PC-9 (cell line): ENCODE results near the gene NVL. TPM values are rescaled to one million over a fixed set of nuclear protein-coding genes. Genes with fewer than 3 reads are reported as not detected.

Experiments
- BruUV-seq: library from RNA; stranded (reverse); fragments of 400-500 nt; replicated peaks from 2 replicates; lab custom pipeline; 2021; lab: Mats Ljungman, UMichigan
- CTCF ChIA-PET: fragments of 300-600 bp; sonication (Branson Sonifier 250); formaldehyde crosslinking; loops from one replicate; lab custom pipeline; 2022; ENCODE audit warnings: antibody characterized with exemption; lab: Charles Lee
- POLR2A ChIA-PET: fragments of 300-600 bp; sonication (Branson Sonifier 250); formaldehyde crosslinking; loops from one replicate; lab custom pipeline; 2022; ENCODE audit warnings: antibody characterized with exemption; ENCODE audit not compliant: unreplicated experiment; lab: Charles Lee
- DNase-seq, 2 experiments: peaks; one replicate each; pipeline versions ENCODE4 v3.0.0 to v3.0.0-alpha.2; 2015 to 2022; ENCODE audit warnings: mixed read lengths in 1 of 2
- H2AFZ ChIP-seq: fragments of 200-600 bp; sonication (generic); 2 replicates; pipeline ENCODE4 v1.8.1; 2017; ENCODE audit warnings: antibody characterized with exemption
- H3F3A ChIP-seq: fragments of 200-600 bp; sonication (generic); 2 replicates; pipeline ENCODE4 v1.8.1; 2017; ENCODE audit warnings: antibody characterized with exemption, mild to moderate bottlenecking, low read depth; ENCODE audit not compliant: insufficient read depth
- H3K27ac ChIP-seq: fragments of 200-600 bp; sonication (generic); 2 replicates; pipeline ENCODE4 v1.6.1; 2016; ENCODE audit warnings: mixed run types
- H3K27me3 ChIP-seq: fragments of 200-600 bp; sonication (generic); 2 replicates; pipeline ENCODE4 v1.6.1; 2016; ENCODE audit warnings: low read depth, mixed run types; ENCODE audit not compliant: insufficient read depth
- H3K36me3 ChIP-seq: fragments of 200-600 bp; sonication (generic); 2 replicates; pipeline ENCODE4 v1.6.1; 2016; ENCODE audit warnings: low read depth, mixed run types
- H3K4me1 ChIP-seq: fragments of 200-600 bp; sonication (generic); replicated peaks from 2 replicates; pipeline ENCODE4 v1.6.1; 2016; ENCODE audit warnings: mixed run types; ENCODE audit not compliant: insufficient read depth
- H3K4me2 ChIP-seq: fragments of 200-600 bp; sonication (generic); 2 replicates; pipeline ENCODE4 v1.6.1; 2017; ENCODE audit warnings: mixed run types
- H3K4me3 ChIP-seq: fragments of 200-600 bp; sonication (generic); 2 replicates; pipeline ENCODE4 v1.6.1; 2016; ENCODE audit warnings: mixed run types
- H3K79me2 ChIP-seq: fragments of 200-600 bp; sonication (generic); 2 replicates; pipeline ENCODE4 v1.6.1; 2017; ENCODE audit warnings: low read depth, mixed run types
- H3K9me2 ChIP-seq: fragments of 200-600 bp; sonication (generic); 2 replicates; pipeline ENCODE4 v1.8.1; 2017; ENCODE audit warnings: mild to moderate bottlenecking; ENCODE audit not compliant: insufficient read depth
- H3K9me3 ChIP-seq: fragments of 200-600 bp; sonication (generic); 2 replicates; pipeline ENCODE4 v1.8.1; 2016; ENCODE audit warnings: low read depth; ENCODE audit not compliant: insufficient read depth
- H4K20me1 ChIP-seq: fragments of 200-600 bp; sonication (generic); 2 replicates; pipeline ENCODE4 v1.8.1; 2017; ENCODE audit not compliant: insufficient read depth
- EZH2 ChIP-seq: fragments of 200-600 bp; sonication (generic); IDR thresholded peaks from 2 replicates; pipeline ENCODE4 v1.8.0; 2017; ENCODE audit warnings: antibody characterized with exemption, low read depth
- intact Hi-C: fragments of 100-400 bp; cut with micrococcal nuclease; formaldehyde crosslinking; loops from one replicate; pipeline ENCODE4 v1.10.0; 2022; ENCODE audit not compliant: unreplicated experiment
- total RNA-seq: library from RNA; stranded (reverse); gene quantifications from 2 replicates; pipeline ENCODE4 v1.2.3, GENCODE V29; 2021
- TF ChIP-seq, protein P1 (sequence below): fragments of 200-600 bp; sonication (generic); conservative IDR thresholded peaks from 2 replicates; pipeline ENCODE4 v1.6.1; 2017; ENCODE audit warnings: mixed run types, antibody characterized with exemption, mild to moderate bottlenecking, moderate library complexity

NVL gene
- total RNA-seq, 1 experiment from 2014 or later = 36.1 TPM

DNA sequence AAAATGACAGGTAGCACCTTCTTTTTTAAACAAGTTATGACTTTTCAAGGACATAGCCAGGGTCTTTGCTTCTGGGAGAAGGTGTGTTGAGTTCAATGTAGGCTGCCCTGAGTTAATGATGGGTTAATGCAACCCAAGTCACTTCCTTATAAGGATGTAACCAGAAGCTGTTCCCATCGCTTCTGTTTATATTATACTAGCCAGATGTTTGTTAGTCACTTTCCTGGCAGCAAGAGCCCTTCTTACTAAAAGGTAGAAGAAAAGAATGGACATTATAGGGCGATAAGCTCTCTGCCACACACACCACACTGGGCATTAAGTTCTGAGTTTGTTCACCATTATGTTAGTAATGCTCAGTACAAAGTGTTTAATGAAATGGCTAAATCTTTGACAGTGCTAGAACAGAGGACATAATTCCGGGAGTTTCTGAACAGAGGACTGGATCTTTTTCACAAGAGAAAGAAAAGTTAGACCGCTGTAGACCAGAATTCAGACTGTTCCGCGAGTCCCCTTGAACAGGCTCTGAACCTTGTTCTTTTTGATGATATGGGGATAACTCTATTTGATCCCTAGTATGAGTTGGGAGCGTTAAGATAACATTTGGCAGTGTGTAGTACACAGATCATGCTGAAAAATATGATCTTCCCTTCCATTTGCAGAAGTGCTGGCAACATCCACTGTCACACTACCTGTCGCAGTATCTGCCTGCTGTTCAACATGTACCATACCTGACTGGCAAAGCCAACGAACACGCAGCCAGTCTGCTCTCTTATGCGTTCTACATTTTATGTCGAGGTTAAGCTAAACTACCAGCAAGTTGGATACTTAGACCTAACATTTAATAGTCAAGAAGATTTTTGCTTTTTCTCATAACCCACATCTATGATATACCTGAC, 105.9 kb downstream of the NVL start:
- no peak overlapping the region for H2AFZ ChIP-seq
- no peaks in the 10 kb centered on the region for H3K9me2 ChIP-seq
- no peak for TF ChIP-seq EZH2
- TF ChIP-seq, protein P1, sequence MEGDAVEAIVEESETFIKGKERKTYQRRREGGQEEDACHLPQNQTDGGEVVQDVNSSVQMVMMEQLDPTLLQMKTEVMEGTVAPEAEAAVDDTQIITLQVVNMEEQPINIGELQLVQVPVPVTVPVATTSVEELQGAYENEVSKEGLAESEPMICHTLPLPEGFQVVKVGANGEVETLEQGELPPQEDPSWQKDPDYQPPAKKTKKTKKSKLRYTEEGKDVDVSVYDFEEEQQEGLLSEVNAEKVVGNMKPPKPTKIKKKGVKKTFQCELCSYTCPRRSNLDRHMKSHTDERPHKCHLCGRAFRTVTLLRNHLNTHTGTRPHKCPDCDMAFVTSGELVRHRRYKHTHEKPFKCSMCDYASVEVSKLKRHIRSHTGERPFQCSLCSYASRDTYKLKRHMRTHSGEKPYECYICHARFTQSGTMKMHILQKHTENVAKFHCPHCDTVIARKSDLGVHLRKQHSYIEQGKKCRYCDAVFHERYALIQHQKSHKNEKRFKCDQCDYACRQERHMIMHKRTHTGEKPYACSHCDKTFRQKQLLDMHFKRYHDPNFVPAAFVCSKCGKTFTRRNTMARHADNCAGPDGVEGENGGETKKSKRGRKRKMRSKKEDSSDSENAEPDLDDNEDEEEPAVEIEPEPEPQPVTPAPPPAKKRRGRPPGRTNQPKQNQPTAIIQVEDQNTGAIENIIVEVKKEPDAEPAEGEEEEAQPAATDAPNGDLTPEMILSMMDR = no peak
- H4K20me1 ChIP-seq = no peaks in the 10 kb centered on the region
- no peaks in the 10 kb centered on the region for H3K79me2 ChIP-seq
- H3K27ac ChIP-seq = no peak overlapping the region
- H3K27me3 ChIP-seq = no peaks in the 10 kb centered on the region
- no peak overlapping the region for H3K4me2 ChIP-seq
- intact Hi-C loops = no loop called here
- H3K36me3 ChIP-seq = no peaks in the 10 kb centered on the region
- no peak overlapping the region for H3K4me3 ChIP-seq
- no TSS peak for BruUV-seq
- no peaks in the 10 kb centered on the region for H3K4me1 ChIP-seq
- ChIA-PET CTCF (no interaction called here), POLR2A (no interaction called here)
- H3F3A ChIP-seq = peaks cover 11% of the 10 kb centered on the region; the same call in 1 of the 2 replicates
- DNase-seq = peak in 1 of 2 experiments; percentile 46
- no peaks in the 10 kb centered on the region for H3K9me3 ChIP-seq

DNA sequence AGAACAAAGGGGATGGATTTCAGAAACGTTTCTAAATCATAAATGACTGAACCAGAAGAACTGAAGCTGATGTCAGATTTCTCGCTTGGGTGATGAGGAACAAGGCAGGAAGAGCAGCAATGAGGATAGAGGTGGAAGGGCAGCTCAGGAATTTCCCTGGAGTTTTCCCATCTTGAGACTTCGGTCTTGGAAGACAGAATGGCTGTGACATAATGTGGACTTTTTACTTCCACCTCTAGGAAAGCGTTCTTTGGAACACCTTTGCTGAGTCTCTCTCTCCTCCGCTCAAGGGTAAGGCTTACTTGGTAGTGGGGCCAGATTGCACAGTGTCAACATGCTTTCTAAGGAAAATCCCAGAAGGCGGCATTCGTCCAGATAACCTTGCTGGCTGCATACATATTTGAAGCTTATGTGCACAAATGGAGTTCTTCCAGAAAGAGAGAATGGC, 110.3 kb downstream of the NVL start:
- Histone ChIP-seq H3K9me3 (no peaks in the 10 kb centered on the region), H3K9me2 (no peaks in the 10 kb centered on the region), H3K79me2 (no peaks in the 10 kb centered on the region), H4K20me1 (no peaks in the 10 kb centered on the region), H2AFZ (no peak overlapping the region), H3K27ac (no peak overlapping the region), H3K36me3 (no peaks in the 10 kb centered on the region), H3K27me3 (no peaks in the 10 kb centered on the region), H3K4me3 (no peak overlapping the region), H3K4me1 (no peaks in the 10 kb centered on the region), H3K4me2 (no peak overlapping the region), H3F3A (no peaks in the 10 kb centered on the region)
- DNase-seq = no peak
- intact Hi-C loops = no loop called here
- ChIA-PET POLR2A (no interaction called here), CTCF (no interaction called here)
- TF ChIP-seq EZH2 = no peak
- TF ChIP-seq, protein P1 = no peak
- BruUV-seq = no TSS peak

DNA sequence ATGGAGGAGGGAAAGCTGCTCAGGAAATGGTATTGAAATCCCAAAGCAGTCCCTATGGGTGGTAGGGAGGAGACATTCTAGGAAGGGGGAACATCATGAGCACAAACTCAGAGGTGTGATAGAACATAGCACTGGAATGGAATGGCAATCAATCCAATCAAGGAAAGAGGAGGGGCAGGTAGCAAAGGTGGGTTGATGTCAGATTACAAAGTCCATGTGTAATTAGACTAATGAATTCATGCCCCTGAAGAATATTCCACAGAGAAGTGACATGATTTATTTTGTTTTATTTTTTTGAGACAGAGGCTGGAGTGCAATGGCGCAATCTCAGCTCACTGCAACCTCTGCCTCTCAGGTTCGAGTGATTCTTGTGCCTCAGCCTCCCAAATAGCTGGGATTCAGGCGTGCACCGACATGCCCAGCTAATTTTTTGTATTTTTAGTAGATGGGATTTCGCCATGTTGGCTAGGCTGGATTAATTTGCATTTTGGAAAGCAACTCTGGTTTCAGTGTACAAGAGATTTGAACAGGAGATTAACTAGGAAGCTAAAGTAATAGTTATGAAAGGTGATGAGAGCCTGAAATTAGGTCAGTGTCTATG, 110.9 kb downstream of the NVL start:
- H3K79me2 ChIP-seq = no peaks in the 10 kb centered on the region
- BruUV-seq = no TSS peak
- no peaks in the 10 kb centered on the region for H4K20me1 ChIP-seq
- TF ChIP-seq, protein P1 = no peak
- no peak for TF ChIP-seq EZH2
- POLR2A ChIA-PET = no interaction called here
- H3K27ac ChIP-seq = no peak overlapping the region
- CTCF ChIA-PET = no interaction called here
- H3K4me3 ChIP-seq = no peak overlapping the region
- H3K9me3 ChIP-seq = no peaks in the 10 kb centered on the region
- H3F3A ChIP-seq = peaks cover 4% of the 10 kb centered on the region
- H2AFZ ChIP-seq = no peak overlapping the region
- H3K4me1 ChIP-seq = peaks cover 4% of the 10 kb centered on the region
- no peaks in the 10 kb centered on the region for H3K36me3 ChIP-seq
- no peaks in the 10 kb centered on the region for H3K9me2 ChIP-seq
- no peaks in the 10 kb centered on the region for H3K27me3 ChIP-seq
- no peak for DNase-seq
- intact Hi-C loops = no loop called here
- no peak overlapping the region for H3K4me2 ChIP-seq
